Right cardiac atrium (tissue), 5 donors: ENCODE results near the gene LAMTOR1. TPM values are rescaled to one million over a fixed set of nuclear protein-coding genes. Genes with fewer than 3 reads are reported as not detected.
"Not testable (repeated sequence)": the region's sequence is repeated elsewhere in the genome, so short reads cannot be mapped to it uniquely, and the experiment has no call there.

ENCODE experiments used
- ATAC-seq, 2 donors: fragments of 200-7000 bp; cut with Tn5 transposase; one replicate each; pipeline versions ENCODE4 v1.8.0 to v1.9.1; 2020; ENCODE audit warnings: moderate library complexity in 2 of 2, mild to moderate bottlenecking in 1 of 2
- DNase-seq, 3 donors: peaks; one replicate each; pipeline ENCODE4 v3.0.0-alpha.2; 2020
- H3K27ac ChIP-seq: one replicate; pipeline ENCODE4 v1.5.1; 2013; ENCODE audit warnings: mild to moderate bottlenecking, low read length, control low read depth, moderate library complexity
- H3K27me3 ChIP-seq: one replicate; pipeline ENCODE4 v1.6.1; 2013; ENCODE audit not compliant: control insufficient read depth, insufficient read depth
- H3K4me1 ChIP-seq: one replicate; pipeline ENCODE4 v1.6.1; 2013; ENCODE audit warnings: low read length; ENCODE audit not compliant: control insufficient read depth, insufficient read depth
- H3K4me3 ChIP-seq: one replicate; pipeline ENCODE4 v1.5.1; 2013; ENCODE audit warnings: low read length, control low read depth
- H3K9me3 ChIP-seq: one replicate; pipeline ENCODE4 v1.6.1; 2013; ENCODE audit warnings: low read length; ENCODE audit not compliant: control insufficient read depth
- WGBS: extraction: QIAGEN DNeasy Blood & Tissue Kit; methylation state at CpG from one replicate; pipeline ENCODE4 v1.1.7; 2013; 5-methylcytosine and 5-hydroxymethylcytosine counted together
- intact Hi-C, 4 donors: fragments of 100-400 bp; cut with DNase I; formaldehyde crosslinking; loops; one replicate each; pipeline versions ENCODE4 v1.11.0 to v1.14.0; 2022 to 2023
- long read RNA-seq, 4 donors: library from polyadenylated mRNA; unstranded; transcript quantifications; one replicate each; pipeline ENCODE4 v2.0.0, GENCODE V29; 2020 to 2021
- polyA plus RNA-seq: library from polyadenylated mRNA; stranded (reverse); fragments of 200-250 nt; gene quantifications from one replicate; pipeline ENCODE4 v1.2.3, GENCODE V29; 2013
- total RNA-seq, 4 donors: library from RNA; stranded (reverse); fragmentation: NEBNext Ultra II Directional; extraction: Animal tissue kit (Norgen Biotek cat#: 25700); gene quantifications; one replicate each; pipeline ENCODE4 v1.2.1, GENCODE V29; 2021
- donor health status: healthy with polysubstance abuse.
- donor health status: DM: no; HTN: yes; CAD: no.
- donor health status: DM: no; HTN: no; CAD: no.
- donor health status: DM: no; HTN: yes; CAD: no; lungs with severe emphysema.
- donor health status: DM: yes; HTN: yes; CAD: no.

The LAMTOR1 gene
- total RNA-seq (10 to 100 TPM; 70.7 to 88.5 (median 80.7) TPM), polyA plus RNA-seq (124 TPM)
- long read RNA-seq, donor 1, transcript LAMTOR1-201 (5 exons, 1,179 nt), result major isoform, 117 of 136 reads
- long read RNA-seq, donor 1, partial matches to known transcripts, result 12 of 136 reads
- long read RNA-seq, donor 1, other reads (novel, unspliced or antisense), result 5 of 136 reads
- long read RNA-seq, donor 2, transcript LAMTOR1-201 (5 exons, 1,179 nt), result major isoform, 60 of 64 reads
- long read RNA-seq, donor 2, partial matches to known transcripts, result 0 of 64 reads
- long read RNA-seq, donor 2, other reads (novel, unspliced or antisense), result 4 of 64 reads
- long read RNA-seq, donor 3, transcript LAMTOR1-201 (5 exons, 1,179 nt), result major isoform, 90 of 94 reads
- long read RNA-seq, donor 3, partial matches to known transcripts, result 2 of 94 reads
- long read RNA-seq, donor 3, other reads (novel, unspliced or antisense), result 1 of 94 reads
- long read RNA-seq, donor 4, transcript LAMTOR1-201 (5 exons, 1,179 nt), result major isoform, 39 of 43 reads
- long read RNA-seq, donor 4, partial matches to known transcripts, result 4 of 43 reads
- long read RNA-seq, donor 4, other reads (novel, unspliced or antisense), result 0 of 43 reads

- Histone ChIP-seq H3K27ac (peak within 1 kb of the TSS; percentile 97), H3K4me1 (peaks cover 12% of the 10 kb centered on the region), H3K4me3 (peak within 1 kb of the TSS; percentile 93), H3K9me3 (no peaks in the 10 kb centered on the region), H3K27me3 (no peaks in the 10 kb centered on the region)
- peak; percentile 98 to 99 for ATAC-seq
- DNase-seq, result peak; percentile 100
- WGBS, result 2% methylated on average over 64 of the region's 64 CpGs
- intact Hi-C loops, result no loop called here
These were observed at the start of gene LAMTOR1 for GRCh38 chr11:72102946-72103753. TSS of gene LAMTOR1 (minus strand) at chr11:72103297. CDS start at chr11:72103224, 73 bp downstream.

- ATAC-seq (no peak), DNase-seq (no peak)
- Histone ChIP-seq H3K27ac (no peak overlapping the region), H3K9me3 (no peaks in the 10 kb centered on the region), H3K27me3 (no peaks in the 10 kb centered on the region), H3K4me3 (no peak overlapping the region), H3K4me1 (no peaks in the 10 kb centered on the region)
- intact Hi-C loops, result no loop called here
- WGBS, result 64% methylated on average over 4 of the region's 4 CpGs
These were observed 47.8 kb upstream of the LAMTOR1 start for GRCh38 chr11:72150882-72151281.

DNA sequence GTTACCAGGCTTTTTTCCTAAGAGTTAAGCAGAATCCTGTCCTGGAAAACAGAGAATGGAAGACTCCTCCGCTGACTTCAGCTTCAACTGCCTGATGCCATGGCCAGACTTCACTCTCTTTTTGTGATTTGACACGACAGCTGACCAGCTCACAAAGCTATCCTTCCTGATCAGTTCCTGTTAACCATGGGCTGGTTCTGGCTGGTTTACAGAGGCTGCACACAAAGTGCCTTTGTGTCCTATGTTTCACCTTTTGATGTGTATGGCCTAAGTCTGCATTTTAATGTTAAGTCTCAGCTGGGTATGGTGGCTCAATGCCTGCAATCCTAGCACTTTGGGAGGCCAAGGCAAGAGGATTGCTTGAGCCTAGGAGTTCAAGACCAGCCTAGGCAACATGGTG, 43.5 kb upstream of the LAMTOR1 start:
- WGBS, result 20% methylated on average over 2 of the region's 2 CpGs
- intact Hi-C loops, result no loop called here
- Histone ChIP-seq H3K27me3 (no peaks in the 10 kb centered on the region), H3K27ac (no peak overlapping the region), H3K4me1 (no peaks in the 10 kb centered on the region), H3K4me3 (no peak overlapping the region), H3K9me3 (no peaks in the 10 kb centered on the region)
- ATAC-seq (no peak), DNase-seq (no peak)

DNA sequence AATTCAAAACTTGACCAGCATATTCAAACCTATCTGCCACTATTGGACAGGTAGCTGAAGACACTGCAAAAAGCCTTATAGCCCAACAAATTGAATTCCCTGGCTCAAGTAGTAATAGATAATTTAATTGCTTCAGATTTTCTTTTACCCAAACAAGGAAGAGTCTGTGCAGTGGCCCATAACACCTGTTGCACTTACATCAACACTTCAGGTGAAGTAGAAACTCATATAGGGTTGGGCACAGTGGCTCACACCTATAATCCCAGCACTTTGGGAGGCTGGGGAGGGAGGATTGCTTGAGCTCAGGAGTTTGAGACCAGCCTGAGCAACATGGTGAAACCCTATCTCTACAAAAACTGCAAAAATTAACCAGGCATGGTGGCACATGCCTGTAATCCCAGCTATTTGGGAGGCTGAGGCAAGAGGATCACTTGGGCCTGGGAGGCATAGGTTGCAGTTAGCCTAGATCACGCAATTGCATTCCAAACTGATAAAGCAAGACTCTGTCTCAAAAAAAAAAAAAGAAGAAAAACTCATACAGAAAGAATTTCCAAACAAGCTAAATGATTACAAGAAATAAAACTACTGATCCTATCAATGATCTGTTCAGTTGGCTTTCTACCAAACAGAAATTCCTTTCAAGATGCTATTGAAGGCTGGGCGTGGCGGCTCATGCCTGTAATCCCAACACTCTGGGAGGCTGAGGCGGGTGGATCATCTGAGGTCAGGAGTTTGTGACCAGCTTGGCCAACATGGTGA, 41.9 kb upstream of the LAMTOR1 start:
- ATAC-seq (no peak), DNase-seq (no peak)
- H3K4me1 ChIP-seq, result no peaks in the 10 kb centered on the region
- intact Hi-C loops, result loop anchor here in 1 of 4 donors (5.0 kb wide), 1 partner anchor 168 kb away; no protein-coding TSS in a partner anchor
- no peaks in the 10 kb centered on the region for H3K9me3 ChIP-seq
- H3K4me3 ChIP-seq, result no peak overlapping the region
- WGBS, result 83% methylated on average over 4 of the region's 4 CpGs
- H3K27me3 ChIP-seq, result no peaks in the 10 kb centered on the region
- H3K27ac ChIP-seq, result no peak overlapping the region

- not testable (repeated sequence) for H3K4me1 ChIP-seq, DNase-seq, ATAC-seq, H3K9me3 ChIP-seq, H3K4me3 ChIP-seq, H3K27me3 ChIP-seq, H3K27ac ChIP-seq
- intact Hi-C loops, result loop anchor here in 1 of 4 donors (5.0 kb wide), 1 partner anchor 165 kb away; no protein-coding TSS in a partner anchor
- WGBS, result 50% methylated on average over 1 of the region's 1 CpG
These were observed 39.4 kb upstream of the LAMTOR1 start for GRCh38 chr11:72142543-72142942.

DNA sequence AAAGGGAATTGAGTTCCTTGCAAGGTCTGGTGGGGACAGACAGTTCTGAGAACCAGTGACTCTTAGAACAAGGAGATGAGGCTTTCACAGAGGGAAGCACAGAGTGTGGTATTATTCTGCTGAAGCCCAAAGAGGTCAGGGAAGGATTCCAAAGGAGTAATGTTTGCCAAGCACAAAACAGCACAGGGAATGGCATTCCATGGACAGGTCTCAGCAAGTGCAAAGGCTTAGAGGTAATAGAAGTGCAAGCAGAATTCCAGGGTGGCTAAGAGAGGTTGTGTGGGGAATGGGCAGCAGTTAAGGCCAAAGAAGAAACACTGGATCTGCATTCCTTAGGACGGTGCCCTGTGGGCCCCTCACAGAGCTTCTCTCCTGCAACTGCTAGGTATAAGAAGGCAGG, 39.0 kb upstream of the LAMTOR1 start:
- not testable (repeated sequence) for H3K27me3 ChIP-seq, H3K4me3 ChIP-seq, H3K4me1 ChIP-seq, H3K9me3 ChIP-seq, DNase-seq, ATAC-seq, H3K27ac ChIP-seq
- intact Hi-C loops, result loop anchor here in 1 of 4 donors (5.0 kb wide), 1 partner anchor 165 kb away; no protein-coding TSS in a partner anchor
- WGBS, result 33% methylated on average over 1 of the region's 1 CpG

DNA sequence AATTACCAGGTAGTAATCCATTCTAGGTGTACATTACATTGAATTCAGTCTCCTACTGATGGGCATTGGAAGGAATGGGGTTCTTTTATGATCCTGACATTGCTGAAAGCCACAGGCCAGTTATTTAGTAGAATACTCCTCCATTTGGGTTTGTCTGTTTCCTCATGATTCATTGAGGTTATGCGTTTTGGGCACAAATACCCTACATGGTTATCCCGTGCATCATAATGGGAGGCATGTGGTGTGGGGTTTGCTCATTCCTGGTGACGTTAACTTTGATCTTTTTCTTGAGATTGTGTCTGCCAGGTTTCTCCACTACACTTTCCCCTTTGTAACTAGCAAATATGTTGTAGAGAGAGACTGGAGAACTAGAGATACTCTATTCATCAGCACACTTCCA, 38.0 kb upstream of the LAMTOR1 start:
- Histone ChIP-seq H3K27me3 (no peaks in the 10 kb centered on the region), H3K4me3 (no peak overlapping the region), H3K9me3 (no peaks in the 10 kb centered on the region), H3K27ac (no peak overlapping the region), H3K4me1 (no peaks in the 10 kb centered on the region)
- DNase-seq (no peak), ATAC-seq (no peak)
- WGBS, result 75% methylated on average over 3 of the region's 3 CpGs
- intact Hi-C loops, result loop anchor here in 1 of 4 donors (5.0 kb wide), 1 partner anchor 164 kb away; no protein-coding TSS in a partner anchor

DNA sequence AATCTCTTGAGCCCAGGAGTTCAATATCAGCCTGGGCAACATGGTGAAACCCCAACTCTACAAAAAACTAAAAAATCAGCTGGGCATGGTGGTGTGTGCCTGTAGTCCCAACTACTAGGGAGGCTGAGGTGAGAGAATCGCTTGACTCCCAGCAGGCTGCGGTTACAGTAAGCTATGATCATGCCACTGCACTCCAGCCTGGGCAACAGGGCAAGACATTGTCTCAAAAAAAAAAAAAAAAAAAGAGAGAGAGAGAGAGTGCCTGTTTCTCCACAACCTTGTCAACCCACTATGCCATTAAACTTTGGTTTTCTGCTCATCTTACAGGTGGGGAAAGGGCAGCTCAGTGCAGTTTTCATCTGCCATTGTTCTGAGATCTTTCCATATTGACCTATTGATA, 37.6 kb upstream of the LAMTOR1 start:
- DNase-seq, result no peak

DNA sequence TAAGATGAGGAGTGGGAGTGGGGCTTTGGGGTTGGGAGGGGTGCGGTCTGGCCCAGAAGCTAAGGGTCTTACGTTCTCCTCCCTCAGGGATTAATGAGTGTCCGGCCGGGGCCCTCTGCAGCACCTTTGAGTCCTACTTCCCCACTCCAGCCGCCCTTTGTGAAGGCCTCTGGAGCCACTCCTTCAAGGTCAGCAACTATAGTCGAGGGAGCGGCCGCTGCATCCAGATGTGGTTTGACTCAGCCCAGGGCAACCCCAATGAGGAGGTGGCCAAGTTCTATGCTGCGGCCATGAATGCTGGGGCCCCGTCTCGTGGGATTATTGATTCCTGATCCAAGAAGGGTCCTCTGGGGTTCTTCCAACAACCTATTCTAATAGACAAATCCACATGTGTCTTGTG, 36.4 kb upstream of the LAMTOR1 start:
- 93% methylated on average over 11 of the region's 11 CpGs for WGBS
- ATAC-seq, result no peak
- intact Hi-C loops, result no loop called here
- H3K4me1 ChIP-seq, result no peaks in the 10 kb centered on the region
- DNase-seq, result no peak
- H3K9me3 ChIP-seq, result no peaks in the 10 kb centered on the region
- H3K27me3 ChIP-seq, result no peaks in the 10 kb centered on the region
- H3K27ac ChIP-seq, result no peak overlapping the region
- H3K4me3 ChIP-seq, result no peak overlapping the region

More for the DNA sequence above, 37.6 kb upstream of the LAMTOR1 start:
- 87% methylated on average over 2 of the region's 2 CpGs for WGBS
- Histone ChIP-seq H3K4me1 (no peaks in the 10 kb centered on the region), H3K27me3 (no peaks in the 10 kb centered on the region), H3K9me3 (no peaks in the 10 kb centered on the region), H3K27ac (no peak overlapping the region), H3K4me3 (no peak overlapping the region)
- ATAC-seq, result no peak
- intact Hi-C loops, result loop anchor here in 1 of 4 donors (5.0 kb wide), 1 partner anchor 163 kb away; no protein-coding TSS in a partner anchor

GRCh38 chr11:72138821-72139390, 35.8 kb upstream of the LAMTOR1 start:
- Histone ChIP-seq H3K27ac (no peak overlapping the region), H3K9me3 (no peaks in the 10 kb centered on the region), H3K27me3 (no peaks in the 10 kb centered on the region), H3K4me1 (no peaks in the 10 kb centered on the region), H3K4me3 (no peak overlapping the region)
- intact Hi-C loops, result no loop called here
- WGBS, result 82% methylated on average over 12 of the region's 12 CpGs
- ATAC-seq (no peak), DNase-seq (no peak)
